Peyer's patch (tissue), 4 donors: ENCODE measurements around the gene LASP1. TPM values are rescaled to one million over a fixed set of nuclear protein-coding genes. Genes with fewer than 3 reads are reported as not detected.

Source experiments
- DNase-seq, 3 donors: peaks; one replicate each; pipeline ENCODE4 v3.0.0-alpha.2; 2017 to 2019
- H3K27ac ChIP-seq, 4 donors: fragments of 200-600 bp; sonication (generic); one replicate each; pipeline ENCODE4 v1.5.1; 2016 to 2019
- H3K27me3 ChIP-seq, 2 donors: fragments of 200-600 bp; sonication (generic); one replicate each; pipeline ENCODE4 v1.5.1; 2019
- H3K36me3 ChIP-seq, 3 donors: fragments of 200-600 bp; sonication (generic); one replicate each; pipeline ENCODE4 v1.5.1; 2016 to 2019
- H3K4me1 ChIP-seq, 4 donors: fragments of 200-600 bp; sonication (generic); one replicate each; pipeline ENCODE4 v1.5.1; 2016 to 2019
- H3K4me3 ChIP-seq, 4 donors: fragments of 200-600 bp; sonication (generic); 1 replicate in 3 of 4; 2 replicates in 1 of 4; pipeline ENCODE4 v1.5.1; 2016 to 2019; ENCODE audit warnings: mild to moderate bottlenecking in 1 of 4
- H3K9me3 ChIP-seq, 4 donors: fragments of 200-600 bp; sonication (generic); one replicate each; pipeline ENCODE4 v1.5.1; 2016 to 2019; ENCODE audit warnings: mild to moderate bottlenecking in 1 of 4
- POLR2A ChIP-seq, 2 donors: fragments of 450-650 bp; IDR thresholded peaks; one replicate each; pipeline ENCODE4 v1.5.1; 2017; ENCODE audit warnings: antibody characterized with exemption in 2 of 2, mild to moderate bottlenecking in 2 of 2, moderate library complexity in 2 of 2
- total RNA-seq, 4 donors: library from RNA; depleted of rRNA; stranded (reverse); fragments of >200 nt; gene quantifications; one replicate each; pipeline ENCODE4 v1.1.0, GENCODE V29; 2016
- TF ChIP-seq, protein P1 (sequence below), 6 experiments: fragments of 450-650 bp in 4 of 6; fragments of 200-600 bp in 2 of 6; sonication (generic) in 1 of 6; IDR thresholded peaks; one replicate each; pipeline ENCODE4 v1.5.1; 2017 to 2019; ENCODE audit warnings: antibody characterized with exemption in 6 of 6, mild to moderate bottlenecking in 3 of 6, moderate library complexity in 1 of 6

LASP1 gene
- total RNA-seq, 4 donors from 2014 or later = 166 to 654 (median 590) TPM

DNA sequence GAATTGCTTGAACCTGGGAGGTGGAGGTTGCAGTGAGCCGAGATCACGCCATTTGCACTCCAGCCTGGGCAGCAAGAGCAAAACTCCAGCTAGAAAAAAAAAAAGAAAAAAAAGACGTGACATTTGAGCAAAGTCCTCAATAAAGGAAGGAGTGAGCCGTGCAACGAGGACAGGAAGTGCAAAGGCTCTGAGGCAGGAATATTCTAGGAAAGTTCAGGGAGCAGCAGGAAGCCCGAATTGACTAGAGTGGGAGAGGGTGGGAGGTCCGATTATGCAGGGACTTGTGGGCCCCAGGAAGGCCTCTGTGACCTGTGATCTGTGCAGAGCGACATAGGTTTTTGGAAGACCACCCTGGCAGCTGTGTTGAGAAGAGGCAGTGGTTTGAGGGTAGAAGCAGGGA is 46.9 kb downstream of the LASP1 start:
- no peaks in the 10 kb centered on the region for H3K27me3 ChIP-seq
- H3K4me1 ChIP-seq = peaks cover 0 to 56% (median 7%) of the 10 kb centered on the region in 4 donors
- TF ChIP-seq POLR2A (IDR thresholded peaks at IDR 0.05) = no peak
- TF ChIP-seq, protein P1, sequence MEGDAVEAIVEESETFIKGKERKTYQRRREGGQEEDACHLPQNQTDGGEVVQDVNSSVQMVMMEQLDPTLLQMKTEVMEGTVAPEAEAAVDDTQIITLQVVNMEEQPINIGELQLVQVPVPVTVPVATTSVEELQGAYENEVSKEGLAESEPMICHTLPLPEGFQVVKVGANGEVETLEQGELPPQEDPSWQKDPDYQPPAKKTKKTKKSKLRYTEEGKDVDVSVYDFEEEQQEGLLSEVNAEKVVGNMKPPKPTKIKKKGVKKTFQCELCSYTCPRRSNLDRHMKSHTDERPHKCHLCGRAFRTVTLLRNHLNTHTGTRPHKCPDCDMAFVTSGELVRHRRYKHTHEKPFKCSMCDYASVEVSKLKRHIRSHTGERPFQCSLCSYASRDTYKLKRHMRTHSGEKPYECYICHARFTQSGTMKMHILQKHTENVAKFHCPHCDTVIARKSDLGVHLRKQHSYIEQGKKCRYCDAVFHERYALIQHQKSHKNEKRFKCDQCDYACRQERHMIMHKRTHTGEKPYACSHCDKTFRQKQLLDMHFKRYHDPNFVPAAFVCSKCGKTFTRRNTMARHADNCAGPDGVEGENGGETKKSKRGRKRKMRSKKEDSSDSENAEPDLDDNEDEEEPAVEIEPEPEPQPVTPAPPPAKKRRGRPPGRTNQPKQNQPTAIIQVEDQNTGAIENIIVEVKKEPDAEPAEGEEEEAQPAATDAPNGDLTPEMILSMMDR (IDR thresholded peaks at IDR 0.05) = no peak
- no peaks in the 10 kb centered on the region for H3K9me3 ChIP-seq
- H3K36me3 ChIP-seq = peaks cover 0 to 84% (median 0%) of the 10 kb centered on the region in 3 donors
- peak overlapping the region in 2 of 4 donors; percentile 18 to 72 for H3K27ac ChIP-seq
- H3K4me3 ChIP-seq = no peak overlapping the region
- DNase-seq = peak in 2 of 3 donors; percentile 3 to 43

DNA sequence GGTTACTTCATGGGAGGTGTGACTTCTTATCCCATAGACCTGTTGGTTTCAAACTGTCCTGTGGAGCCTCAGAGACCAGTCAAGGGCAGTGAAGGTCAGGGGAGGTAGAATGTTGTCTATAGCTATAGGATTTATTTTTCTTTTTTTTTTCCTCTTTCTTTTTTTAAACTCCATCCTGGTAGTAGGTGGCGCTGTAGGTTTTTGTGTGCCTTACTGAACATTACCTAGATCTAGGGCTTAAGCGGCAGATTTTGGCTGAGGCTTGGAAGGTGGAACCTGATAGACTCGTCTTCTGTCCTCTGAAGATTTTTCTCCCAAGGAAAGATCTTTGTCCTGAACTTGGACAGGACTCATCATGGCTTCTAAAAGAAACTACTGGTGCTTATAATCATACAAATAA is 47.4 kb downstream of the LASP1 start:
- DNase-seq = peak in 2 of 3 donors; percentile 14 to 24
- Histone ChIP-seq H3K9me3 (no peaks in the 10 kb centered on the region), H3K36me3 (peaks cover 0 to 80% (median 0%) of the 10 kb centered on the region in 3 donors), H3K4me1 (peaks cover 0 to 56% (median 7%) of the 10 kb centered on the region in 4 donors), H3K27ac (peak overlapping the region in 2 of 4 donors; percentile 18 to 67), H3K4me3 (no peak overlapping the region), H3K27me3 (no peaks in the 10 kb centered on the region)
- TF ChIP-seq POLR2A (IDR thresholded peaks at IDR 0.05) = no peak
- TF ChIP-seq, protein P1 (IDR thresholded peaks at IDR 0.05) = no peak

DNA sequence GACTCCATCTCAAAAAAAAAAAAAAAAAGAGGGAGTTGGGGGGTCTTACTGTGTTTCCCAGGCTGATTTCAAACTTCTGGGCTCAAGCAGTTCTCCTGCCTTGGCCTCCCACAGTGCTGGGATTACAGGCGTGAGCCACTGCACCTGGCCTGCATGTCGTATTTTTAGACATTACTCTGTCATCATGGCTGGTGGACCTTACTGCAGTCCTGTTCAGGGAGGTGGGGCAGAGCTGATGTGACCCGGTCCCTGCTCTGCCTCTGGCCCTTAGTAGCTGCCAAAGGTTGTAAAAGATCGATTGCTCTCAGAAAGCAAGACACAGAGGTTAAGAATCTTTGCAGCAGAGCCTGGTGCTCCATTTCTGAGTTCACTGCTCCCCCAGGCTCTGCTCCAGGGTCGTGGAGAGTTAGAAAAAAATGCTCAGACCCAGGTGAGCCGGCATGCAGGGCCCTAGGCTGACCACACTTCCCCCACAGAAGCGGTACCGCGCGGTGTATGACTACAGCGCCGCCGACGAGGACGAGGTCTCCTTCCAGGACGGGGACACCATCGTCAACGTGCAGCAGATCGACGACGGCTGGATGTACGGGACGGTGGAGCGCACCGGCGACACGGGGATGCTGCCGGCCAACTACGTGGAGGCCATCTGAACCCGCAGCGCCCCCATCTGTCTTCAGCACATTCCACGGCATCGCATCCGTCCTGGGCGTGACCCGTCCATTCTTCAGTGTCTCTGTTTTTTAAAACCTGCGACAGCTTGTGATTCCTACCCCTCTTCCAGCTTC is 48.5 kb downstream of the LASP1 start:
- no peak for TF ChIP-seq POLR2A (IDR thresholded peaks at IDR 0.05)
- TF ChIP-seq, protein P1 (IDR thresholded peaks at IDR 0.05) = no peak
- H3K4me3 ChIP-seq = no peak overlapping the region
- H3K9me3 ChIP-seq = no peaks in the 10 kb centered on the region
- no peak overlapping the region for H3K27ac ChIP-seq
- peaks cover 0 to 73% (median 0%) of the 10 kb centered on the region in 3 donors for H3K36me3 ChIP-seq
- peak in 2 of 3 donors; percentile 12 to 47 for DNase-seq
- peaks cover 0 to 56% (median 4%) of the 10 kb centered on the region in 4 donors for H3K4me1 ChIP-seq
- H3K27me3 ChIP-seq = no peaks in the 10 kb centered on the region

DNA sequence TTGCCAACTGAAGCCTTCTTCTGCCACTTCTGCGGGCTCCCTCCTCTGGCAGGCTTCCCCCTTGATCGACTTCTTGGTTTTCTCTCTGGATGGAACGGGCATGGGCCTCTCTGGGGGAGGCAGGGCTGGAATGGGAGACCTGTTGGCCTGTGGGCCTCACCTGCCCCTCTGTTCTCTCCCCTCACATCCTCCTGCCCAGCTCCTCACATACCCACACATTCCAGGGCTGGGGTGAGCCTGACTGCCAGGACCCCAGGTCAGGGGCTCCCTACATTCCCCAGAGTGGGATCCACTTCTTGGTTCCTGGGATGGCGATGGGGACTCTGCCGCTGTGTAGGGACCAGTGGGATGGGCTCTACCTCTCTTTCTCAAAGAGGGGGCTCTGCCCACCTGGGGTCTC is 49.1 kb downstream of the LASP1 start:
- DNase-seq = peak in 2 of 3 donors; percentile 8 to 33
- Histone ChIP-seq H3K4me3 (no peak overlapping the region), H3K4me1 (peaks cover 0 to 55% (median 4%) of the 10 kb centered on the region in 4 donors), H3K36me3 (peaks cover 0 to 67% (median 0%) of the 10 kb centered on the region in 3 donors), H3K9me3 (no peaks in the 10 kb centered on the region), H3K27ac (no peak overlapping the region), H3K27me3 (no peaks in the 10 kb centered on the region)
- no peak for TF ChIP-seq POLR2A (IDR thresholded peaks at IDR 0.05)
- TF ChIP-seq, protein P1 (IDR thresholded peaks at IDR 0.05) = no peak

DNA sequence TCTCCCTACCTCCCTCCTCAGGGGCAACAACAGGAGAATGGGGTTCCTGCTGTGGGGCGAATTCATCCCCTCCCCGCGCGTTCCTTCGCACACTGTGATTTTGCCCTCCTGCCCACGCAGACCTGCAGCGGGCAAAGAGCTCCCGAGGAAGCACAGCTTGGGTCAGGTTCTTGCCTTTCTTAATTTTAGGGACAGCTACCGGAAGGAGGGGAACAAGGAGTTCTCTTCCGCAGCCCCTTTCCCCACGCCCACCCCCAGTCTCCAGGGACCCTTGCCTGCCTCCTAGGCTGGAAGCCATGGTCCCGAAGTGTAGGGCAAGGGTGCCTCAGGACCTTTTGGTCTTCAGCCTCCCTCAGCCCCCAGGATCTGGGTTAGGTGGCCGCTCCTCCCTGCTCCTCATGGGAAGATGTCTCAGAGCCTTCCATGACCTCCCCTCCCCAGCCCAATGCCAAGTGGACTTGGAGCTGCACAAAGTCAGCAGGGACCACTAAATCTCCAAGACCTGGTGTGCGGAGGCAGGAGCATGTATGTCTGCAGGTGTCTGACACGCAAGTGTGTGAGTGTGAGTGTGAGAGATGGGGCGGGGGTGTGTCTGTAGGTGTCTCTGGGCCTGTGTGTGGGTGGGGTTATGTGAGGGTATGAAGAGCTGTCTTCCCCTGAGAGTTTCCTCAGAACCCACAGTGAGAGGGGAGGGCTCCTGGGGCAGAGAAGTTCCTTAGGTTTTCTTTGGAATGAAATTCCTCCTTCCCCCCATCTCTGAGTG is 49.6 kb downstream of the LASP1 start:
- peak in 2 of 3 donors; percentile 11 to 44 for DNase-seq
- H3K36me3 ChIP-seq = peaks cover 0 to 61% (median 0%) of the 10 kb centered on the region in 3 donors

More for the DNA sequence above, 49.6 kb downstream of the LASP1 start:
- peak overlapping the region in 2 of 4 donors; percentile 27 to 39 for H3K27ac ChIP-seq
- H3K4me3 ChIP-seq = no peak overlapping the region
- no peaks in the 10 kb centered on the region for H3K27me3 ChIP-seq
- peaks cover 0 to 49% (median 4%) of the 10 kb centered on the region in 4 donors for H3K4me1 ChIP-seq
- no peaks in the 10 kb centered on the region for H3K9me3 ChIP-seq
- no peak for TF ChIP-seq POLR2A (IDR thresholded peaks at IDR 0.05)
- TF ChIP-seq, protein P1 (IDR thresholded peaks at IDR 0.05) = no peak
